Breast epithelium (tissue), 3 donors: ENCODE measurements around the gene TRPV4.

Experiments
- CTCF ChIP-seq, 3 donors: fragments of 450-650 bp; IDR thresholded peaks; one replicate each; pipeline ENCODE4 v1.5.1; 2016 to 2017; ENCODE audit warnings: antibody characterized with exemption in 3 of 3, mild to moderate bottlenecking in 3 of 3, moderate library complexity in 3 of 3
- POLR2AphosphoS5 ChIP-seq, 3 donors: sonication (generic); formaldehyde crosslinking; IDR thresholded peaks; one replicate each; pipeline ENCODE4 v1.6.1; 2017; ENCODE audit warnings: antibody characterized with exemption in 3 of 3

GRCh38 chr12:109876406-109876805 is 43.2 kb upstream of the TRPV4 start:
- TF ChIP-seq CTCF (IDR thresholded peaks at IDR 0.05) (no peak), POLR2AphosphoS5 (IDR thresholded peaks at IDR 0.05) (no peak)
